ENCODE results near the gene IL17REL. TPM values are rescaled to one million over a fixed set of nuclear protein-coding genes. Genes with fewer than 3 reads are reported as not detected.

IL17REL gene
- polyA plus RNA-seq, 3 donors: not detected

DNA sequence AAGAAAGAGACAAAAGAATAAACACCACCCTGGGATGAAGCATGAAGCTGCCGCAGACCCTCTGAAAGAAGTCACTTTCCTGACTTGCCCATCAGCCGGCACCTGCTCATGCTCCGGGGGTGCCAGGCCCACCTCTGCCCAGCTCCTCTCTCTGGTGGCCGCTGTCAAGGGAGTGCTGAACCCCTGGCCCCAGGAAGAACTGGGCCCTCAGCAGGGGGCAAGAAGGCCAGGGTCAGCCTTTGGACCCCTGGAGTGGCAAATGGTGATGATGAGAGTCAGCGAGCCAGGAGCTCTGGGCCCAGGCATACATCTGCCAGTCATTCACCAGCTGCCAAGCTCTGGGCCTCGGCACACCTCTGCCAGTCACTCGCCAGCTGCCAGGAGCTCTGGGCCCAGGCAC lies 28.2 kb upstream of the IL17REL start:
- H3K27me3 ChIP-seq (ENCODE audit: control insufficient read depth in 2 of 2, insufficient read depth in 2 of 2, low read length in 2 of 2): peaks cover 0 to 10% of the 10 kb centered on the region in 2 donors
- peaks cover 0 to 6% of the 10 kb centered on the region in 2 donors for H3K4me1 ChIP-seq (ENCODE audit: control insufficient read depth in 1 of 2, insufficient read depth in 2 of 2, low read length in 2 of 2)
- H3K9ac ChIP-seq (ENCODE audit: insufficient read depth, low read length, poor library complexity, severe bottlenecking): no peak overlapping the region
- H2AFZ ChIP-seq (ENCODE audit: insufficient read depth, low read depth, low read length, poor library complexity, severe bottlenecking): no peak overlapping the region
- H3K79me2 ChIP-seq (ENCODE audit: insufficient read depth, low read length): no peaks in the 10 kb centered on the region
- peaks cover 6 to 12% of the 10 kb centered on the region in 2 donors for H3K9me3 ChIP-seq (replicated peaks in 1 of 2; ENCODE audit: control insufficient read depth in 1 of 2, insufficient read depth in 1 of 2, low read length in 2 of 2)
- TF ChIP-seq, protein P1, sequence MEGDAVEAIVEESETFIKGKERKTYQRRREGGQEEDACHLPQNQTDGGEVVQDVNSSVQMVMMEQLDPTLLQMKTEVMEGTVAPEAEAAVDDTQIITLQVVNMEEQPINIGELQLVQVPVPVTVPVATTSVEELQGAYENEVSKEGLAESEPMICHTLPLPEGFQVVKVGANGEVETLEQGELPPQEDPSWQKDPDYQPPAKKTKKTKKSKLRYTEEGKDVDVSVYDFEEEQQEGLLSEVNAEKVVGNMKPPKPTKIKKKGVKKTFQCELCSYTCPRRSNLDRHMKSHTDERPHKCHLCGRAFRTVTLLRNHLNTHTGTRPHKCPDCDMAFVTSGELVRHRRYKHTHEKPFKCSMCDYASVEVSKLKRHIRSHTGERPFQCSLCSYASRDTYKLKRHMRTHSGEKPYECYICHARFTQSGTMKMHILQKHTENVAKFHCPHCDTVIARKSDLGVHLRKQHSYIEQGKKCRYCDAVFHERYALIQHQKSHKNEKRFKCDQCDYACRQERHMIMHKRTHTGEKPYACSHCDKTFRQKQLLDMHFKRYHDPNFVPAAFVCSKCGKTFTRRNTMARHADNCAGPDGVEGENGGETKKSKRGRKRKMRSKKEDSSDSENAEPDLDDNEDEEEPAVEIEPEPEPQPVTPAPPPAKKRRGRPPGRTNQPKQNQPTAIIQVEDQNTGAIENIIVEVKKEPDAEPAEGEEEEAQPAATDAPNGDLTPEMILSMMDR (IDR thresholded peaks at IDR 0.05): no peak
- no peak overlapping the region for H3K27ac Mint-ChIP-seq
- H4K20me1 ChIP-seq (ENCODE audit: insufficient read depth, low read length): no peaks in the 10 kb centered on the region
- 93% methylated on average over 5 of the region's 7 CpGs for WGBS (ENCODE audit: insufficient coverage)
- H3K9me3 Mint-ChIP-seq: peaks cover 4 to 23% (median 16%) of the 10 kb centered on the region in 7 donors
- peaks cover 7% of the 10 kb centered on the region for H3K4me1 Mint-ChIP-seq
- no peak overlapping the region for H3K27ac ChIP-seq (ENCODE audit: low read depth in 1 of 2, low read length in 2 of 2)
- no peak overlapping the region for H3K4me3 Mint-ChIP-seq
- no peaks in the 10 kb centered on the region for H3K36me3 ChIP-seq (replicated peaks in 1 of 2; ENCODE audit: control insufficient read depth in 1 of 2, insufficient read depth in 2 of 2, low read length in 2 of 2)
- intact Hi-C loops (cut with micrococcal nuclease): no loop called here
- no peak for DNase-seq
- no peak overlapping the region for H3K4me3 ChIP-seq (replicated peaks in 1 of 3; ENCODE audit: low read depth in 2 of 3, low read length in 3 of 3)
- no peak overlapping the region for H3K4me2 ChIP-seq (replicated peaks; ENCODE audit: extremely low read depth, low read length, poor library complexity, severe bottlenecking)
- peaks cover 22 to 30% (median 25%) of the 10 kb centered on the region in 3 donors for H3K27me3 Mint-ChIP-seq (ENCODE audit: low read depth in 3 of 3)
- no peaks in the 10 kb centered on the region for H3K36me3 Mint-ChIP-seq

DNA sequence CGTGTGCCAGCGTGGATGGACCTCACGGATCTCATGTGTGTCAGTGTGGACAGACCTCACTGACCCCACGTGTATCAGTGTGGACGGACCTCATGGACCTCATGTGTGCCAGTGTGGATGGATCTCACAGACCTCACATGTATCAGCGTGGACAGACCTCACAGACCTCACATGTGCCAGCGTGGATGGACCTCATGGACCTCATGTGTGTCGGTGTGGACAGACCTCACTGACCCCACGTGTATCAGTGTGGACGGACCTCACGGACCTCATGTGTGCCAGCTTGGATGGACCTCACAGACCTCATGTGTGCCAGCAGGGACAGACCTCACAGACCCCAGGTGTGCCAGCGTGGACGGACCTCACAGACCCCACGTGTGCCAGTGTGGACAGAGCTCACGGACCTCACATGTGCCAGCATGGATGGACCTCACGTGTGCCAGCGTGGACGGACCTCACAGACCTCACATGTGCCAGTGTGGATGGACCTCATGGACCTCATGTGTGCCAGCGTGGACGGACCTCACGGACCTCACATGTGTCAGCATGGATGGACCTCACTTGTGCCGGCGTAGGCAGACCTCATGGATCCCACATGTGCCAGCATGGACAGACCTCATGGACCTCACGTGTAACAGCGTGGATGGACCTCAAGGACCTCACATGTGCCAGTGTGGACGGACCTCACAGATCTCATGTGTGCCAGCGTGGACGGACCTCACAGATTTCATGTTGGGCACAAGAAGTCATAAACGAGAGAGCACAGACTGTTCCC lies 27.3 kb upstream of the IL17REL start:
- 99% methylated on average over 29 of the region's 29 CpGs for WGBS (ENCODE audit: insufficient coverage)

More for the DNA sequence above, 27.3 kb upstream of the IL17REL start:
- no peak overlapping the region for H3K4me3 ChIP-seq (replicated peaks in 1 of 3; ENCODE audit: low read depth in 2 of 3, low read length in 3 of 3)
- peaks cover 5% of the 10 kb centered on the region for H3K4me1 Mint-ChIP-seq
- peaks cover 4 to 23% (median 16%) of the 10 kb centered on the region in 7 donors for H3K9me3 Mint-ChIP-seq
- no peaks in the 10 kb centered on the region for H3K36me3 ChIP-seq (replicated peaks in 1 of 2; ENCODE audit: control insufficient read depth in 1 of 2, insufficient read depth in 2 of 2, low read length in 2 of 2)
- H2AFZ ChIP-seq (ENCODE audit: insufficient read depth, low read depth, low read length, poor library complexity, severe bottlenecking): no peak overlapping the region
- H3K36me3 Mint-ChIP-seq: no peaks in the 10 kb centered on the region
- peaks cover 3 to 18% of the 10 kb centered on the region in 2 donors for H3K27me3 ChIP-seq (ENCODE audit: control insufficient read depth in 2 of 2, insufficient read depth in 2 of 2, low read length in 2 of 2)
- H3K27ac ChIP-seq (ENCODE audit: low read depth in 1 of 2, low read length in 2 of 2): no peak overlapping the region
- peaks cover 8 to 12% of the 10 kb centered on the region in 2 donors for H3K9me3 ChIP-seq (replicated peaks in 1 of 2; ENCODE audit: control insufficient read depth in 1 of 2, insufficient read depth in 1 of 2, low read length in 2 of 2)
- no peak overlapping the region for H3K4me2 ChIP-seq (replicated peaks; ENCODE audit: extremely low read depth, low read length, poor library complexity, severe bottlenecking)
- DNase-seq: no peak
- intact Hi-C loops (cut with micrococcal nuclease): no loop called here
- TF ChIP-seq, protein P1 (IDR thresholded peaks at IDR 0.05): no peak
- H4K20me1 ChIP-seq (ENCODE audit: insufficient read depth, low read length): no peaks in the 10 kb centered on the region
- no peak overlapping the region for H3K4me3 Mint-ChIP-seq
- H3K27ac Mint-ChIP-seq: no peak overlapping the region
- peaks cover 0 to 3% of the 10 kb centered on the region in 2 donors for H3K4me1 ChIP-seq (ENCODE audit: control insufficient read depth in 1 of 2, insufficient read depth in 2 of 2, low read length in 2 of 2)
- H3K27me3 Mint-ChIP-seq (ENCODE audit: low read depth in 3 of 3): peaks cover 16 to 32% (median 18%) of the 10 kb centered on the region in 3 donors
- no peak overlapping the region for H3K9ac ChIP-seq (ENCODE audit: insufficient read depth, low read length, poor library complexity, severe bottlenecking)
- no peaks in the 10 kb centered on the region for H3K79me2 ChIP-seq (ENCODE audit: insufficient read depth, low read length)

All from CD14-positive monocyte (primary cell).